ENCODE measurements around the gene NUSAP1. TPM values are rescaled to one million over a fixed set of nuclear protein-coding genes. Genes with fewer than 3 reads are reported as not detected.
A peak's percentile ranks its signal among the peaks of the same experiment; 100 is the strongest.

NUSAP1 gene
- total RNA-seq, 1 donor from 2014 or later: 52.5 TPM

DNA sequence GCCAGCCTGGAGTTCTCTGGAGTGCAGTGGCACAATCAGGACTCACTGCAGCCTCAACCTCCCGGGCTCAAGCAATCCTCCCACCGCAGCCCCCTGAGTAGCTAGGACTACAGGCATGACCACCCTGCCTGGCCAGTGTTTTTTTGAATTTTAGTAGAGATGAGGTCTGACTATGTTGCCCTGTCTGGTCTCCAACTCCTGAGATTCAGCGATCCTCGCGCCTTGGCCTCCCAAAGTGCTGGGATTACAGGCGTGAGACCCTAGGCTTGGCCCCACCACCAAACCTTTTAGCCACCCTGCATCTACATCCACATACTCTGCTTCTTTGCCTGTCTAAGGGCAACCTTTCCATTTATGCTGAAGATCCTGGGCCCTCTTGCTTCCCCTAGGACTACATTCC lies 4.4 kb downstream of the NUSAP1 start:
- no peak for DNase-seq (ENCODE audit: low spot score in 2 of 2, unreplicated experiment in 2 of 2)
- H3K4me3 Mint-ChIP-seq: no peak overlapping the region
- H3K4me1 Mint-ChIP-seq: peaks cover 26% of the 10 kb centered on the region
- H3K9me3 Mint-ChIP-seq: no peaks in the 10 kb centered on the region
- no peak overlapping the region for H3K27ac Mint-ChIP-seq
- no peaks in the 10 kb centered on the region for H3K27me3 Mint-ChIP-seq (ENCODE audit: low read depth)
- TF ChIP-seq, protein P1, sequence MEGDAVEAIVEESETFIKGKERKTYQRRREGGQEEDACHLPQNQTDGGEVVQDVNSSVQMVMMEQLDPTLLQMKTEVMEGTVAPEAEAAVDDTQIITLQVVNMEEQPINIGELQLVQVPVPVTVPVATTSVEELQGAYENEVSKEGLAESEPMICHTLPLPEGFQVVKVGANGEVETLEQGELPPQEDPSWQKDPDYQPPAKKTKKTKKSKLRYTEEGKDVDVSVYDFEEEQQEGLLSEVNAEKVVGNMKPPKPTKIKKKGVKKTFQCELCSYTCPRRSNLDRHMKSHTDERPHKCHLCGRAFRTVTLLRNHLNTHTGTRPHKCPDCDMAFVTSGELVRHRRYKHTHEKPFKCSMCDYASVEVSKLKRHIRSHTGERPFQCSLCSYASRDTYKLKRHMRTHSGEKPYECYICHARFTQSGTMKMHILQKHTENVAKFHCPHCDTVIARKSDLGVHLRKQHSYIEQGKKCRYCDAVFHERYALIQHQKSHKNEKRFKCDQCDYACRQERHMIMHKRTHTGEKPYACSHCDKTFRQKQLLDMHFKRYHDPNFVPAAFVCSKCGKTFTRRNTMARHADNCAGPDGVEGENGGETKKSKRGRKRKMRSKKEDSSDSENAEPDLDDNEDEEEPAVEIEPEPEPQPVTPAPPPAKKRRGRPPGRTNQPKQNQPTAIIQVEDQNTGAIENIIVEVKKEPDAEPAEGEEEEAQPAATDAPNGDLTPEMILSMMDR (IDR thresholded peaks at IDR 0.05; ENCODE audit: unreplicated experiment): no peak
- H3K36me3 Mint-ChIP-seq: peaks cover 13% of the 10 kb centered on the region

DNA sequence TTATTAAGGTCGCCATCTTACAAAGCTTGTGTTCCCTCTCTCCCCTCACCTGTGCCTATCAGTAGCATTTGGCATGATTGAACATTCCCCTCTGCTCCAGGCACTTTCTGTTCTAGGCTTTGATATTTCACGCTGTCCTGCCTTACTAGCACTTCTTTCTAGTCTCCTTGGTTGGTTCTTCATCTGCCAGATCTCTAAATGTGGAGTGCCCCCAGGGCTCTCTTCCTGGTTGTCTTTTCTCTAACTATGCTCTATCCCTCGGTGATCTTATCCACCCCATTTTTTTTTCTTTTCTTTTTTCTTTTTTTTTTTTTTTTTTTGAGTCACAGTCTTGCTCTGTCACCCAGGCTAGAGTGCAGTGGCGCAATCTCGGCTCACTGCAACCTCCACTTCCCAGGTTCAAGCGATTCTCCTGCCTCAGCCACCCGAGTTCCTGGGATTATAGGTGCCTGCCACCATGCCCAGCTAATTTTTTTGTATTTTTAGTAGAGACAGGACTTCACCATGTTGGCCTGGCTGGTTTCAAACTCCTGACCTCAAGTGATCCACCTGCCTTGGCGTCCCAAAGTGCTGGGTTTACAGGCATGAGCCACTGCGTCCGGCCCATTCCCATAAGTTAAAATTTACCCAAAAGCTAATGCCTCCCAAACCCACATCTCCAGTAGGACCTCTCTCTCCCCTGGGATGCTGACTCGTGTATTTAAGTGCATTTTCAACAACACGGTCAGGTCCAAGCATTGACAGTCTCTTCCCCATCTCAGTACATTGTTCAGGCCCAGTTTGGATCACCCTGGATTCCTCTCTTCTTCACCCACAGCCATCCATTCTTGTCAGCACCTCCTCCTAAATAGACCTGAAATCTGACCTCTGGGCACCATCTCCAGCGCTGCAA lies 5.2 kb downstream of the NUSAP1 start:
- no peak overlapping the region for H3K4me3 Mint-ChIP-seq
- peak overlapping the region; percentile 13 for H3K27ac Mint-ChIP-seq
- no peak for DNase-seq (ENCODE audit: low spot score in 2 of 2, unreplicated experiment in 2 of 2)
- H3K4me1 Mint-ChIP-seq: peaks cover 24% of the 10 kb centered on the region
- H3K27me3 Mint-ChIP-seq (ENCODE audit: low read depth): no peaks in the 10 kb centered on the region
- H3K36me3 Mint-ChIP-seq: peaks cover 18% of the 10 kb centered on the region
- TF ChIP-seq, protein P1 (IDR thresholded peaks at IDR 0.05; ENCODE audit: unreplicated experiment): no peak
- no peaks in the 10 kb centered on the region for H3K9me3 Mint-ChIP-seq

DNA sequence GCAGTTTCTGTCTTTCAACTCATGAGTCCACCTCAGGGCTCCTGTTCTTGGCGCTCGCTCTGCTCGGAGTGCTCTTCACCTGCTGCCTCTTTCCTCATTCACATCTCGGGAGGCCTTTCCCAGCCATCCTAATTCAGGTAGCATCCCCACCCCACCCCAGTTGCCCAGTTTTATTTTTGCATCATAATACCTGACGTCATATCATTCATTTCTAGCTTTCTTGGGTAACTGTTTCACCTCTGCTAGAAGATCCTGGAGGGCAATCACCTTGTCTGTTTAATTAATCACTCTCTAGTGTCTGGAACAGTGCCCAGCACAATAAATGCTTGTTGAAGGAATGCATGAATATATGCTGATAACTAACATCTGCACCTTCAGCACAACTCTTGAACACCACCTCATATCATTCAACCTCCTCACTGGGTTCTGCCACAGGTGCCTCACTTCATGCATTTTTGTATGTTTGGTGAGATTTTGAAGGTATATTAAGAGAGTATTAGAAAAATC lies 7.6 kb downstream of the NUSAP1 start:
- Mint-ChIP-seq H3K36me3 (peaks cover 24% of the 10 kb centered on the region), H3K4me3 (no peak overlapping the region), H3K27me3 (ENCODE audit: low read depth) (no peaks in the 10 kb centered on the region), H3K27ac (no peak overlapping the region), H3K9me3 (no peaks in the 10 kb centered on the region), H3K4me1 (peaks cover 10% of the 10 kb centered on the region)
- TF ChIP-seq, protein P1 (IDR thresholded peaks at IDR 0.05; ENCODE audit: unreplicated experiment): no peak
- DNase-seq (ENCODE audit: low spot score in 2 of 2, unreplicated experiment in 2 of 2): no peak

DNA sequence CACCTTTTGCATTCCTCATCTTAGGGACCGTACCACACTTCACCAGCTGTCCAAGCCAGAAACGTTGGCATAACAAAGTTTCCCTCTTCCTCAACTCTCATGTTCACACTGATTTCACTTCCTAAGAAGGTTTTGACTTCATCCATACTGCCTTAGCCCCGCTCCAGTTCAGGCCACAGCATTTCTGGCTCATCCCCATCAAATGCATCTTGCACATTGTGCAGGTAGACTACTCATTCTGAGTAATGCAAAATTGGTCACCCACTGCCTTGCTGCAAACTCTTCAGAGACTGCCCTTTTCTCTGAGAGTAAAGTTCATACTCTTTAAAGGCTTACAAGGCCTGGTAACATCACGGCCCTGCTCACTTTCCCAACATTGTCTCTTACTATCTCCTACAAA lies 8.8 kb downstream of the NUSAP1 start:
- no peak for DNase-seq (ENCODE audit: low spot score in 2 of 2, unreplicated experiment in 2 of 2)
- Mint-ChIP-seq H3K9me3 (no peaks in the 10 kb centered on the region), H3K27ac (no peak overlapping the region), H3K36me3 (peaks cover 30% of the 10 kb centered on the region), H3K4me3 (no peak overlapping the region), H3K4me1 (peaks cover 10% of the 10 kb centered on the region), H3K27me3 (ENCODE audit: low read depth) (no peaks in the 10 kb centered on the region)
- TF ChIP-seq, protein P1 (IDR thresholded peaks at IDR 0.05; ENCODE audit: unreplicated experiment): no peak

DNA sequence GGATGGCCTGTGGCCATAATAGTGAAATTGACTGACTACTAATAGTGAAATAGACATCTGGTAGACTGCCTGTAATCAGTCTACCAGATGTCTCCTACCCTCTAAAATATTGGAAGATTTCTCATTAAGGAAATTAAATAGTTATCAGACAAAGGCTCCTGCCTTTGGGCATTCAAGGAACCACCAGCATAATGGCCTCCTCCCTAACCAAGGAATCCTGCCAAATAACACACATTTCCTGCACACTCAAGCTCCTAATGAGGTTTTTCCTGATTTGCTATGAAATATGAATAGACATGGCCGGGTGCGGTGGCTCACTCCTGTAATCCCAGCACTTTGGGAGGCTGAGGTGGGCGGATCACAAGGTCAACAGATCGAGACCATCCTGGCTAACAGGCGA lies 14.6 kb downstream of the NUSAP1 start:
- H3K27me3 Mint-ChIP-seq (ENCODE audit: low read depth): no peaks in the 10 kb centered on the region
- TF ChIP-seq, protein P1 (IDR thresholded peaks at IDR 0.05; ENCODE audit: unreplicated experiment): no peak
- H3K27ac Mint-ChIP-seq: no peak overlapping the region
- no peak overlapping the region for H3K4me3 Mint-ChIP-seq
- peaks cover 30% of the 10 kb centered on the region for H3K36me3 Mint-ChIP-seq
- no peaks in the 10 kb centered on the region for H3K4me1 Mint-ChIP-seq
- no peaks in the 10 kb centered on the region for H3K9me3 Mint-ChIP-seq
- DNase-seq (ENCODE audit: low spot score in 2 of 2, unreplicated experiment in 2 of 2): no peak

Data from mesothelial cell of epicardium (in vitro differentiated cells).